Measurements from ENCODE around the gene ELOVL6.
"Not testable (repeated sequence)": the region's sequence is repeated elsewhere in the genome, so short reads cannot be mapped to it uniquely, and the experiment has no call there.

ELOVL6 gene

DNA sequence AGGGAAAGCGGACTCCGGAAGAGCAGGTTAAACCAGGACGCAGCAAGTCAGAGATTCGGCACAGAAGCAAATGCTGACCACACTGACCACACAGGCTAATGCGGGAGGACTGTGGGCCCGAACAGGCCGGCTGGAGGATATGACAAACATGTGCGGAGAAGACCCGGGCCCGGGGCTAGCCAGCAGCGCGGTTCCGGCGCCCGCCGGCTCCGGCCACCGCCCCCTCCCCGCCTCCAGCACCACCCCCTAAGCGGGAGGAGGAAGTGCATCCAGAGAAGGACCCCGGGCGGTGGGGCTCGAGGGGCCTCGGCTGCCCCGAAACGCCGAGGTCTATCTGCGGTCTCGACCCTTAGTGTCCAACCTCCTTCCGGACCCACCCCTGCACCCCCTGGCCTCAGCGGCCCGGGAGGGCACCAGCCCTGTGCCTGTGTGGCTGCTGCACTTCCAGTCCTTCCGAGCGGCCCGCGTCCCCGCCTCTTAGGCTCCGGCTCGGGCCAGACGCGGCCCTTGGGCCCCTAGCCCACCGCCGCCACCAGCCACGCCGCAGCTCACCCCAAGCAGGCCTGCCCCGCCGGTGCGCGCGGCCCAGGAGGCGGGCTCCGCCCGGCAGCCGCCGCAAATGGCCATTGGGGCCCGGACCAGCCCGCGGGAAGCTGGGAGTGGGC is 2.1 kb downstream of the ELOVL6 start:
- peak; percentile 22 for DNase-seq

DNA sequence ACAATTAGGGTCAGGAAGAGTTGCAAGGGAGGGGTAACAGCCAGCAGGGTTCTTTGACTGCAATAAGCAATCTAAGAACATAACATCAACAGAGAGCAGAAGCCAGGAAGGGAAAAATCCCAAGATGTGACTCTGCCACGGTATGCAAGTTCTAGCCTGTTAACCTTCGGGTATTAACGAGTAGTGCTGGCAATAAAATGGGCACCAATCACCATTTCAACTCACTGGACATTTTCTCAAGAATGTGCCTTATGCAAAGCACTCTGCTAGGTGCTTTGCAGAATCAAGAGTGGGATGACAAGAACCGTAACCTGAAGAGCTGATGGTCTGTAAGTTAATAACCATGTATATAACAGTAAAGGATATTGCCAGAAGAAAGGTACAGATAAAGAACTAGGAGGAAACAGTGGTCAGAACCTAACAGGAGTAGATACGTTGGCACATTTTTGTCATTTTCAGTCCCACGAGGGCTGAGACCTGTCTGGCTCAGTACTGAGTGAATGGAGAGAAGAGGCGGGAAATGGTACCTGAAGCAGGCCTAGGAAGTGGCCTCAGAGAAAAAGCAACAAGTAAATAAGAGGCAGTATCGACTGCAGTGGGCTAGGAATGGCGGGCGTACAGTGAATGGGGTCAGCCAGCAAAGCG is 2.7 kb downstream of the ELOVL6 start:
- no peak for DNase-seq

DNA sequence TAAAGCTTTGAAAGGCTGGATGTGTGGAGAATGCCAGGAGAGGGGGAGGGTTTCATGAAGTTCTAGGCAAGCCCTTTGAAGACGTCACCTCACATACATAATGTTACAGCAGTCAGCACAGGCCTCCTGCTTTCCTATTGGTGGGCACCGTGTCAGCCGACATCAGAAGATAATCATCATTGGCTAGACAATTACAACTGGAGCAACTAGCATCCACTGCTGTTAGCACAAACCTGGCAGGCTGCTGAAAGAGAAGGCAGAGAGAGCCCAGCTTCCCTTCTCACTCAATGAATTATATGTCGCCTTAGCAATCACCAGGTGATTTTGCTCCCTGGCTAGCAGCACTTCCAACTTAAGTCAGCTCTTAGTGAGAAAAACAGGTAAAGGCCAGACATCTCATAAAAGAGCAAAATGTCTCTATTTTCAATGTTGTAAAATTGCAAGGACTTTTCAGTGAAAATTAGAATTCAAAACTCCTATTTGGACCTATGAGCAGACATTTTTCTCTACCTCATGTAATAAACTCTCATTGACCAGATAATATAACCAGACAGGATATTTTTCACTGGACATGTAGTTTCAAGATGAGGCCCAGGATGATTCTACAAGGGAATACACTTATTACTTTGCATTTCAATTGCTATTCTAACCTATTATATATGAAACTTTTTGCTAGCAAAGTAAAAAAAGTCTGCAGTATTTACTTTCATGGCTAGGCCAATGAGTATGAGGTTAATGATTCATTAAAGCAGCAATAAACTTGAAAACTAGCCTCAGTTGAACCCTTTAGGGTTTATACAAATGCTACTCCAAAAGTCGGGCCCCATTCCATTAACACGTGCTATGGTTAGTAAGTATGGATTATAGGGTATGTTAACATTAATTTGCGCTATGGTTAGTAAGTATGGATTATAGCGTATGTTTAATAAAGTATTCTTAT is 4.3 kb downstream of the ELOVL6 start:
- peak; percentile 54 for DNase-seq

DNA sequence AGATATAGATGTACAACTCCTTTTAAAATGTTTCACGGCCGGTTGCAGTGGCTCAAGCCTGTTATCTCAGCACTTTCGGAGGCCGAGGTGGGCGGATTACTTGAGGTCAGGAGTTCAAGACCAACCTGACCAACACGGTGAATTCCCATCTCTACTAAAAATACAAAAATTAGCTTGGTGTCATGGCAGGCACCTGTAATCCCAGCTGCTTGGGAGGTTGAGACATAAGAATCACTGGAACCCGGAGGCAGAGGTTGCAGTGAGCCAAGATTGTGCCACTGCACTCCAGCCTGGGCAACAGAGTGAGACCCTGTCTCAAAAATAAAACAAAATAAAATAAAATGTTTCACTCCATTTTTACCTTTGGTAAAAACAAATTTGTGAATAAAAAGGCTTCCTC is 5.1 kb downstream of the ELOVL6 start:
- DNase-seq, result not testable (repeated sequence)

DNA sequence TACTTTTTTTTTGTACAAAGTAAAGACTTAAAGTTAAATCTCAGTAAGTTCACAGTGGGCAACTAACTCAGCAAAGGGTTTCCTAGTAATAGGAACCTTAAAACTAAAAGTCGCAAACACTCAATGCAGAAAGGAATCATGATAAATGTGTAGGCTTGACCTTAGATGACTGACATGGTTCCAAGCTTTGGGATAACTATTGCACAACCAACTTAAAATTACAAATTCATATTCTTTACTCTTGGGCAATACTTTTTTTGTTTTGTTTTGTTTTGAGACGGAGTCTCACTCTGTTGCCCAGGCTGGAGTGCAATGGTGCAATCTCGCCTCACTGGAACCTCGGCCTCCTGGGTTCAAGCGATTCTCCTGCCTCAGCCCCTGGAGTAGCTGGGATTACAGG is 8.2 kb downstream of the ELOVL6 start:
- DNase-seq, result no peak

DNA sequence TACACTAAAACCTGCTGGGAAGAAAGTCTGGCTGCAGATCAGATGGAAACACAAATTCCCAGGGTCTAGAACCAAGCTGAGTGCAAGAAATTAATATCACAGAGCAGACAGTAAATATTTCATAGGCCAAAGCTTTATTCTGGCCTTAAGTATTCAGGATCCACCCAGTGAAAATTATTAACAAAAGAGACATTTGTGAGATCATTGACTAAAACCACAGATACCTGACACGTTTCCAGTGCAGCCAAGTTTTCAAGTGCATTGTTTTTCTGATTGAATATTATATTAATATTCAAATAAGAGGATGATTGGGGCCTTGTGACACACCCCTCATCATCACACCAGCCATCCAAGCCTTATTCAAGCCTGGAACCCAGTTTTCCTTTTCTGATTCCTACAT is 10.3 kb downstream of the ELOVL6 start:
- no peak for DNase-seq

DNA sequence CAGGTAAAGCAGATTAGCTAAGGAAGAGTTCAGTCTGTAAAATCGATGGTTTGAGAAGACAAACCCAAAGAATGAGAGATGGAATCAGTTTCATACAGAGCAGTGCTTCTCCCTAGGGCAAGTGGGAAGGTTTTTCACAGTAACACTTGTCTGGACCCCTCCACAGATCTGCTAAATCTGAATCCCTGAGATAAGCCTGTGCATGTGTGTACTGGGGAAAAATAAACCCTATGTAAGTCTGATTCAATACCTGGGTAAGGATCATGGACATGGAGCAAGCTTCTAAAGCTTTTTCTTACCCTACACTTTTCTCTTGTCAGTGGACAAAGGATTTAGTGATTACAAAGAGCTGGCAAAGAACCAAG is 13.6 kb downstream of the ELOVL6 start:
- DNase-seq, result no peak

DNA sequence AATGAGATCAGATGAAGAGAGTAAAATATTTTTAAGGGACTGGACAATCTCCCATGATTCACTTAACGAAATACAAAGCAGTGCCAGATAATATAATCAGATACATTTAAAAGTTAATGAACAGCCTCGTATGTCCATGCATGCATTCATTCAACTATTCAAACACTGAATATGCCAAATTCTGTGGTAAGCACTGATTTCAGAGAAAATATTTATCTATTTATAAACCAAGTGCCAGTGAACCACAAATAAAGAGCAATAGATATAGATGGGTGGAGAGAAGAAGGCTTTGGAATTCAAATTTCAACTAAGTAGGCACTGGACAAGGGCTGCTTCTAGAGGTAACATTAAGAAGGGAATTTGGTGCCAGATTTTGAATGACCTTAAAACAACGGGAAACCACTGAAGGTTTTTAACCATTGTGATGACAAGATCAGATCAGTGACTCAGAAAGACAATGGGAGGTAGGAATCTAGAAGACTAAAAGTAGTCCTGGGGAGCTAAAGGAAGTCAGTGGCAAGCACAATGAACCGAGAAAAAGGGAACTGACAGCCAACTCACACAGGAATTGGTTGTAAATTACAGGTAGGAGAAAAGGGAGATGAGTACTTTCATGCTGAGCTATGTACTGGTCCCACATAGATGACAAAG is 14.2 kb downstream of the ELOVL6 start:
- DNase-seq, result no peak

DNA sequence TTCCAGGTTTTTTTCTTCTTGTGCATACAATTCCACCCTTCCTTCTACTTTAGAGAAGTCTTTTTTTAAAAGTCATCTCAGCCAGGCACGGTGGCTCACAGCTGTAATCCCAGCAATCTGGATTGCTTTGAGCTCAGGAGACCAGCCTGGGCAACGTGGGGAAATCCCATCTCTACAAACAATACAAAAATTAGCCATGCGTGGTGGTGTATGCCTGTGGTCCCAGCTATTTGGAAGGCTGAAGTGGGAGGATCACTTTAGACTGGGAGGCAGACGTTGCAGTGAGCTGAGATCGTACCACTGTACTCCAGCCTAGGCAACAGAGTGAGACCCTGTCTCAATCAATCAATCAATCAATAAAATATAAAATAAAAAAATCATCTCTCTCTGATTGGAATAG is 14.8 kb downstream of the ELOVL6 start:
- DNase-seq, result no peak

DNA sequence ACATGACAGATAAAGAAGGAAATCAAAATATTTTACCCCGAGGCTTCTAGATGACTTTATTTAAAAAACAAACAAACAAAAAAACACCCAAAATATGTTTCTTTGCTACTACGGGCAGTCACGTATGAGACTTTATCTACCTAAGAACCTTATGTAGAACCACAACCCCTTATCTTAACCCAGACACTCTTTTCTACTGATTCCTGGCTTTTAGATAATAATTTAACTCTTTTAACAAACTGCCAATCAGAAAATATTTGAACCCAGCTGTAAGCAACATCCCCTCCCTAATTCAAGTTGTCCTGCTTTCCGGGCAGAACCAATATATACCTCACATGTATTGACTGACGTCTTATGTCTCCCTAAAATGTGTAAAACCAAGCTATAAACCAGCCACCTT is 15.4 kb downstream of the ELOVL6 start:
- DNase-seq, result no peak

DNA sequence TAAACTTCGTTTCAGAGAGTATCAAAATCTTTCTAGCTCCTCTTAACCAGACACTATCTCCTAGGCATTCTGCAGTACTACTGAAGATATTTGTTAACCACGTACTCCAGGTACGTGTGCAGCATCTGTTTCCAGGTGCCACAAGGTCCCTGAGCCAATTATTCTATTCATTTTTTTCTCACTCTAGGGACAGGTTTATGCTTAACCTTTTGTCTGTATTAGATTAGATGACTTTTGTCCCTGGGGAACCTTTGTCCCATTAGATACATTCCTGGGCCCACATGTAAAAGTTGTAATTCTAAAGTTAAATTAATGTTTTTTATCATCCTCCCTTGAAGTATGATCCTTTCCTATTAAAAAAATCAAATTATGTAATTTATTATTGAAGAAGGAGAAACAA is 16.5 kb downstream of the ELOVL6 start:
- no peak for DNase-seq

DNA sequence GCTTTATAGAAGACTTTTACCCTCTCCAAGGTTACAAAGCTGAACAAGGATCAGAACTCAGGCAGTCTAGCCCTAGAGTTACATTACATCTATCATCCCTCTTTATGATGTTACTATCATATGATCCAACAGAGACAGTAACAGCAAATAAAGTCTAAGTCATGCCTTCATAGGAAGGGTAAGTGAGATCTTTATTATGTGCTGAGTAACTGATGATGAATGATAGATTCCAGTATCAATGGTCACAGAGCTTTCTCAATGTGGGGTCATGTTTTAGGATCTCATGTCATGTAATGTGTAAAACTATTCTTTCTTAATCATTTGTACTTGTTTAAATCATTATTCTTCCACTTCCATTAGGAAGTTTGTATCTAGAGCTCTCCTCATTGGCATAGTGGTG is 22.8 kb downstream of the ELOVL6 start:
- DNase-seq, result no peak

DNA sequence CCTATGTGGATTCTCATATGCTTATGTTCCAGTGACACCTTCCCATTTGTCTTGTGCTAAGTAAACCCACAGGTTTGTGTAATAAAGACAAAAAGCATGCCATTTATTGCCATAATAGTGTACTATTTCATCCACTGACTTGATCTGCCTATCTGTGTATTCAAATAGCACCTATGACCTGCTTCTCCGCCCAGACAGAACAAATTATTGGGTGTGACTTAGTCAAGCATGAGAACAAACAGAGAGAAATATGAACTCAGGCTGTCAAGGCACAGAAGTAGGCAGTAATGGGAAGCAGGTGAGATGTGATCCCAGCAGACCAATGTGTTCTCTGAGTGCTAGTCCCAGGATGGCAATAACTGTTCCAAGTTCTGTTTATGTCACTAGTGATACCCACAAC is 25.4 kb downstream of the ELOVL6 start:
- no peak for DNase-seq

DNA sequence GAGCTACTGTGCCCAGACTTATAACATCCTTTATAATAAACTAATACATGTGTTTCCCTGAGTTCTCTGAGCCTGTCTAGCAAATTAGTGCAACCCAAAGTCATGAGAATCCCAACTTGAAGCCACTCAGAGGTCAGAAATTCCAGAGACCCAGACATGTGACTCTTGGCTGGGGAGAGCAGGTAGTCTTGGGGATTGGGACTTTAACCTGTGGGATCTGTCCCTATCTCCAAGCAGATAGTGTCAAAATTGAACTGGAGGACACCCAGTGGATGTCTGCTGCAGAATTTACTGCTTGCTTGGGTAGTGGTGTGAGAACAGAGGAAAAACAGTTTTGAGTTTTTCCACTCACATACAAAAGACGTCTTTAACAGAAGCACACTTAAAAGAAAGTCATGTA is 26.4 kb downstream of the ELOVL6 start:
- no peak for DNase-seq

DNA sequence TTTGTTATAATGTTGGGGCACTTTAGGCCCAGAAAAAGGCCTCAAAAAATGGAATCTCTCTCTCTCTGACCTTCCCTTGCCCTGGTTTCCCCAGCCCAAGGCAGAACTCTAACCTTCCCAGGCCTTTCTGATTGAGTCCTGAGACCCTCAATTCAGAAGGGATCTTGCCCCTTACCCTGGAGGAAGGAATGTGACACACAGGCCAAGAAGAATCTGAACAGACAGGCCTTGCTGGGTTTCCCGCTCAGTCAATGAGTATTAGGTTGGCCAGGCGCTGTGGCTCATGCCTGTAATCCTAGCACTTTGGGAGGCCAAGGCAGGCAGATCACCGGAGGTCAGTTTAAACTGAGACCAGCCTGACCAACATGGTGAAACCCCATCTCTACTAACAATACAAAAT is 27.6 kb downstream of the ELOVL6 start:
- no peak for DNase-seq

DNA sequence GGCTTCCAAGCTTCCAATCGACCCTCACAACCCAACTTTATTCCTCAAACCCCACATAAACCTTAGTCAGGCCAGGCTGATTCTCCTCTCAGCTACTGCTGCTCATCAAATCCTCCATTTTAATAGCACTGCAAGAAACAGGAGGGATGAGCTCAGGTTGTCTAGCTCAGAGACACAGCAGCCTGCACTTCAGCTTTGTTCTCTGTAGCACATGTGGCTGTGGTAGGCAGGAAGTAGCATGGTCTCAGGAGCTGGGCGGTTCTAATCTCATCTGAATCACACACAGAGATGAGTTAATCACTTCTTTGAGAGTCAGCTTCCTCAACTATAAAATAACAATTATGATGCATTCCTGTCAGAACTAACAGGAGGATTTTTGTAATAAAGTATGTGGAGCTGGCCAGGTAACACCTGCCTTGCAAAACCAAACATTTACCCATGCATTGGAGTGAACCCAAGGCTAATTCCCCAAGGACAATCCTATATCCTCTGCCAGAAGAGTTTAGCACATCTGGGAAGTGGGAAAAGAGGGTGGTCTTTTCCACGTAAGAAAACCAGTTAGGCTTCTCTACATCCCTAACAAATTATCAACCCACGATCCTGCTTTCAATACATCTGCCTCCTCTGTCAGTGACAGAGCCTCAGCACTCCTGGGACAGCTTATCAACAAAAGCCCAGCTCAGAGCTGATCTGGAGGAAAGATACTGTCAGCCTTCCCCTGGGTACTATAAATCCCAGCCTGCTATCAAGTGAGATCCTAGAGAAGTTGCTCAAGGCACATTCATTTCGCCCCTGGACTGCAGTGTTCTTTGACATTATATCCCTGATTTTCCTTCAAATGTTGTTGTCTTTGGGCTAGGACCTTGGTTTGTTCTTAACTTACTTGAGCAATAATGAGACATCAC is 32.8 kb downstream of the ELOVL6 start:
- peak; percentile 57 for DNase-seq

DNA sequence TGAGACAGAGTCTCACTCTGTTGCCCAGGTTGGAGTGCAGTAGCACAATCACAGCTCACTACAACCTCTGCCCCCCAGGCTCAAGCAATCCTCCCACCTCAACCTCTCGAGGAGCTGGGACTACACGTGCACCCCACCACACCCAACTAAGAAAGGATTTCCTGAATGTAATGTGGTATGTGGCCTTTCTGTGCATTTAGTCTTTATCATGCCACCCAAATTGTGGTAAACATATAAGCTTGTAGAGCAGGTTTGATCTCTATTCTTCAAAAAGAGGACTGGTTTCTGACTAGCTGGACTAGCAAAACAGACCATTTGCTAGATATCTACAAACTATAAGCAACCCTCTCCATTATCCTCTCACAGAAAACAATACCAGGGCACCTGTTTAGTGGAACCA is 33.6 kb downstream of the ELOVL6 start:
- DNase-seq, result no peak

DNA sequence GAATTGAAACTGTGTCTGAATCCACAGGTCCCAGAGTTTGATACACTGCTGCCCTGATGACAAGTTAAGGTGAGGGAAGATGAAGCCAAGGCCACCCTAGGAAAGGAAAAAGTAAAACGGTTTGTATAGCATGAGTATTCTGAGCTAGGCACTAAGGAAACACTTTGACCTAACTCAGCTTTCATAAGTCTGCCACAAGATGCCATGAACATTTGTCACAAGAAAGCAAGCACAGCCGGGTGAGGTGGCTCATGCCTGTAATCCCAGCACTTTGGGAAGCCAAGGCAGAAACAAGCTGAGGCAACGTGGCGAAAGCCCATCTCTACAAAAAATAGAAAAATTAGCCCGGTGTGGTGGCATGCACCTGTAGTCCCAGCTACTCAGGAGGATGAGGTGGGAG is 34.2 kb downstream of the ELOVL6 start:
- DNase-seq, result no peak

DNA sequence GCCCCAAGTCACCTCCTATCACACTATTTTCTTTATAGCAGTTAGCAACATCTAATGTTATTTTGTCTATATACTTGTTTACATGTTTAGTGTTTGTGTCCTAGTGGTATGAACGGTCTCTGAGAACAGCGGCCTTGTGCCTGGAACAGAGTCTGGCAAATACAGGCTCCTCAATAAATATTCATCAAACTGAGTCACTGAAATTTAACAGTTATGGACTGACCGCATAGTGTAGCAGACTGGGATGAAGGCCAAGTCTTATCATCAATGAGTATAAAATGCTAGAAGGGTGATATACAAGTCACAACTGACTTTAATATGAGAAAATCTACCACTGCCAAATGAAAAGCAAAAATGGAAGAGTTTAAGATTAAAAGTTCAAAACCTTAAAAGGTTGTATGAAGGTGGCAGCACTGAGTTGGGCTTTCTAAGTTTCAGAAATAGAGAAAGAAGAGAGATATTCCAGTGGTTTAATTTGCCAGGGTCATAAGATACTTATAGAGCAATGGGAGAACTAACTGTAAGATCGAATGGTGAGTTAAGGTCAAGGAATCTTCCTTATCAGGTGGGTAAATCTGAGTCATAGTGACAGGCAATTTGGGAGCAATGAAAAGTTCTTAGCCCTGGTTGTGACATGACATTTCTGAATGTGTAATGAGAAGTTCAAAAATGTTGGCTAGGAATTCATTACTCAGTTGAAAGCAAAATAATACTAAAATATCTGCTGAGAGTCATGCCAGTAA is 34.9 kb downstream of the ELOVL6 start:
- no peak for DNase-seq

DNA sequence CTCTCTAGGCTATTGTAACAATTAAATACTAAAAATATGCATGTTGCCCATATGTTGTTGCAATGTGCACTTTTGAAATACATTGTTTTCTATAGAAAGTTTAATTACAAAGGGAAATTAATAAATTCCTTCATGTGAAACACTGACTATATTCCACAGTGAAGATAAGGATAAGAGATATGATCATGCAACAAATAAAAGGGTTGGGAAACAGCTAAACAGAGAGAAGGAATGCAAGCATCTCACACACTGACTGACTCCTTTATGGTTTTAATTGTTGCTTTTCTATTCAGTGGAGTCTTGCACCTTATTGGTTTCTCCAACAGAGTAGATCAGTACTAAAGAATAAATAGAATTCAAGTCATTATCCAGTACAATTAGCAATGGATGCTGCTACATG is 37.8 kb downstream of the ELOVL6 start:
- DNase-seq, result no peak

DNA sequence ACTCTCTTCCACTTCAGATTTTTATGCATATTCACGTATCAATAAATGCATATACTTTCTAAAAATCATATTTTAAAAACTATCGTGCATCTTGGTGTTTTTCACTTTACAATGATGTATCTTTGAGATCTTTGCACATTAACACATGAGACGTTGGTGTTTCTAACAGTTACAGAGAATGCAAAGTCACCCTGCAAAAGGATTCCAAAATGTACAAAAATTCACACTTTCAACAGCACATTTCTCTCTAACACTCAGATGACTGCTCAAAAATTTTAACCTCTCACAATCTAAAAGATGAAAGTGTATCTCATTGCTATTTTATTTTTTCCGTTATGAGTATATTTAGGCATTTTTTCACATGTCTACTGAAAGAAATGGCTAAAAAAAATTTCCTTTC is 38.9 kb downstream of the ELOVL6 start:
- no peak for DNase-seq

DNA sequence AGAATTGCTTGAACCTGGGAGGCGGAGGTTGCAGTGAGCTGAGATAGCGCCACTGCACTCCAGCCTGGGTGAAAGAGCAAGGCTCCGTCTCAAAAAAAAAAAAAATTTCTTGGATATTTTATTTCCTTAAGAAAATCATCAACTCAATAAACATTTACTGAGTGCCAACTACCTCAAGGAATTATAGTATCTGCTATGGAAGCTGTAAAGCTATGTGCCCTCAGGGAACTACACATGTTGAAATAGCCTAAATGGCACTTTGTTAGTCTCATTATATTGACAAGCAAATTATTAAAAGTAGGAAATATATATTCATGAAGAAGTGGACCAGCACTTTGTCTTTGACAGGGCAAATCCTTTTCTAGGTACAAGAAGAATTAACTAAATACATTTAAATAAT is 40.8 kb downstream of the ELOVL6 start:
- DNase-seq, result no peak
